SW480 (cell line): ENCODE measurements around the gene FAM136A.
A peak's percentile ranks its signal among the peaks of the same experiment; 100 is the strongest.
"Not testable (repeated sequence)": the region's sequence is repeated elsewhere in the genome, so short reads cannot be mapped to it uniquely, and the experiment has no call there.

Experiments used
- DNase-seq: peaks from one replicate; pipeline ENCODE4 v3.0.0-alpha.2; 2016; ENCODE audit warnings: low spot score

Gene FAM136A

GRCh38 chr2:70297828-70298227, 4.0 kb downstream of the FAM136A start:
- not testable (repeated sequence) for DNase-seq

GRCh38 chr2:70283500-70284191, 18.2 kb downstream of the FAM136A start:
- no peak for DNase-seq

- DNase-seq, result no peak
These were observed 19.4 kb downstream of the FAM136A start for GRCh38 chr2:70282439-70282838.

- no peak for DNase-seq
These were observed 21.5 kb downstream of the FAM136A start for GRCh38 chr2:70280242-70280798.

- DNase-seq, result no peak
These were observed 31.5 kb downstream of the FAM136A start for GRCh38 chr2:70270323-70270722.

GRCh38 chr2:70269422-70270302, 32.2 kb downstream of the FAM136A start:
- not testable (repeated sequence) for DNase-seq

GRCh38 chr2:70266925-70267324, 34.9 kb downstream of the FAM136A start:
- DNase-seq, result not testable (repeated sequence)

- DNase-seq, result peak; percentile 13
These were observed 40.4 kb downstream of the FAM136A start for GRCh38 chr2:70261501-70261900.

- DNase-seq, result no peak
These were observed 43.4 kb downstream of the FAM136A start for GRCh38 chr2:70258532-70258875.

- no peak for DNase-seq
These were observed 46.1 kb downstream of the FAM136A start for GRCh38 chr2:70255637-70256314.

GRCh38 chr2:70250434-70250833, 51.4 kb downstream of the FAM136A start:
- no peak for DNase-seq

- peak; percentile 100 for DNase-seq
These were observed 53.6 kb downstream of the FAM136A start, which contains the start of gene TIA1 for GRCh38 chr2:70248181-70248847. Gene TIA1, minus strand, starts transcription at chr2:70248628. Its CDS starts 198 bp downstream, at chr2:70248430.

- no peak for DNase-seq
These were observed 54.3 kb downstream of the FAM136A start for GRCh38 chr2:70247364-70248180.
